Measurements from ENCODE around the gene ADCY2.

DNA sequence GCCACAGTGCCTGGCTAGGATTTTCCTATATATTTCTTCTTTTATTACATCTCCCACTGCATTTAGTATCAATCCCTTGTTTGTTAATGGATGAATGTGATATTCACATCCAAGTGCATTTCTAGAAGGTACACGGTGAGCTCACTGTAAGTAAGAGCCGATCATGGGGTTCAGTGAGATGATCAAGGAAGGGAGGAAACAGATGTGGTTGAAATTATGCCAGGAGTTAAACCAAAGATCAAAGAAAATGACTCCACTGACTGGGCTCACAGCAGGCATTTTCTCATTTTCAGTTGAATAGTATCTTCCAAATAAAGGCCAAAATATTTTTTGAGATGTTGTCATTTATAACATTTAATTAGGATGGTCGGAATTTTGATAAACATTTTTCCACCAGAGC lies 357.2 kb downstream of the ADCY2 start:
- TF ChIP-seq, protein P1, sequence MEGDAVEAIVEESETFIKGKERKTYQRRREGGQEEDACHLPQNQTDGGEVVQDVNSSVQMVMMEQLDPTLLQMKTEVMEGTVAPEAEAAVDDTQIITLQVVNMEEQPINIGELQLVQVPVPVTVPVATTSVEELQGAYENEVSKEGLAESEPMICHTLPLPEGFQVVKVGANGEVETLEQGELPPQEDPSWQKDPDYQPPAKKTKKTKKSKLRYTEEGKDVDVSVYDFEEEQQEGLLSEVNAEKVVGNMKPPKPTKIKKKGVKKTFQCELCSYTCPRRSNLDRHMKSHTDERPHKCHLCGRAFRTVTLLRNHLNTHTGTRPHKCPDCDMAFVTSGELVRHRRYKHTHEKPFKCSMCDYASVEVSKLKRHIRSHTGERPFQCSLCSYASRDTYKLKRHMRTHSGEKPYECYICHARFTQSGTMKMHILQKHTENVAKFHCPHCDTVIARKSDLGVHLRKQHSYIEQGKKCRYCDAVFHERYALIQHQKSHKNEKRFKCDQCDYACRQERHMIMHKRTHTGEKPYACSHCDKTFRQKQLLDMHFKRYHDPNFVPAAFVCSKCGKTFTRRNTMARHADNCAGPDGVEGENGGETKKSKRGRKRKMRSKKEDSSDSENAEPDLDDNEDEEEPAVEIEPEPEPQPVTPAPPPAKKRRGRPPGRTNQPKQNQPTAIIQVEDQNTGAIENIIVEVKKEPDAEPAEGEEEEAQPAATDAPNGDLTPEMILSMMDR (IDR thresholded peaks at IDR 0.05), result no peak
- TF ChIP-seq POLR2A (IDR thresholded peaks at IDR 0.05), result no peak
